GM18520 (cell line): ENCODE results near the gene SREBF2.
A peak's percentile ranks its signal among the peaks of the same experiment; 100 is the strongest.

Experiments used
- ATAC-seq: cut with Tn5 transposase; IDR thresholded peaks from one replicate; pipeline ENCODE4 v1.9.1; 2021; ENCODE audit not compliant: unreplicated experiment

The SREBF2 gene

GRCh38 chr22:41832553-41833368 is at the start of gene SREBF2:
Gene SREBF2, plus strand, starts transcription at chr22:41833105. Its CDS starts 166 bp downstream, at chr22:41833271.
- peak; percentile 78 for ATAC-seq

GRCh38 chr22:41787331-41787730 is 45.6 kb upstream of the SREBF2 start:
- ATAC-seq: no peak

- ATAC-seq: no peak
Observed at GRCh38 chr22:41793871-41794270, 39.0 kb upstream of the SREBF2 start.

- no peak for ATAC-seq
Observed at GRCh38 chr22:41798736-41799135, 34.2 kb upstream of the SREBF2 start.

- ATAC-seq: no peak
Observed at GRCh38 chr22:41799486-41800347, 33.2 kb upstream of the SREBF2 start.

GRCh38 chr22:41800348-41801146 is 32.4 kb upstream of the SREBF2 start, which contains the start of gene CCDC134:
Gene CCDC134, plus strand, starts transcription at chr22:41800679. Its CDS starts 8,212 bp downstream, at chr22:41808891.
- ATAC-seq: peak; percentile 84

GRCh38 chr22:41801147-41801819 is 31.6 kb upstream of the SREBF2 start:
- no peak for ATAC-seq

GRCh38 chr22:41801886-41802285 is 31.0 kb upstream of the SREBF2 start:
- no peak for ATAC-seq

GRCh38 chr22:41805639-41806038 is 27.3 kb upstream of the SREBF2 start:
- ATAC-seq: no peak

GRCh38 chr22:41808400-41808799 is 24.5 kb upstream of the SREBF2 start:
- no peak for ATAC-seq

GRCh38 chr22:41810022-41810421 is 22.9 kb upstream of the SREBF2 start:
- ATAC-seq: no peak

- no peak for ATAC-seq
Observed at GRCh38 chr22:41812805-41813545, 19.9 kb upstream of the SREBF2 start.

GRCh38 chr22:41813726-41814410 is 19.0 kb upstream of the SREBF2 start:
- no peak for ATAC-seq

- no peak for ATAC-seq
Observed at GRCh38 chr22:41815716-41816115, 17.2 kb upstream of the SREBF2 start.

- no peak for ATAC-seq
Observed at GRCh38 chr22:41816241-41816640, 16.7 kb upstream of the SREBF2 start.

GRCh38 chr22:41816871-41817270 is 16.0 kb upstream of the SREBF2 start:
- ATAC-seq: no peak

- ATAC-seq: no peak
Observed at GRCh38 chr22:41818011-41818410, 14.9 kb upstream of the SREBF2 start.

GRCh38 chr22:41818596-41818995 is 14.3 kb upstream of the SREBF2 start:
- ATAC-seq: no peak

GRCh38 chr22:41819257-41819656 is 13.6 kb upstream of the SREBF2 start:
- ATAC-seq: no peak
